Smooth muscle cell (in vitro differentiated cells): ENCODE data around the gene BZW1. TPM values are rescaled to one million over a fixed set of nuclear protein-coding genes. Genes with fewer than 3 reads are reported as not detected.

ENCODE experiments used
- DNase-seq: peaks from one replicate; lab custom pipeline; 2025; ENCODE audit not compliant: unreplicated experiment; lab: John Stamatoyannopoulos, UW
- H2AFZ ChIP-seq: fragments of 200-600 bp; sonication (generic); 2 replicates; pipeline ENCODE4 v1.6.0; 2016; ENCODE audit warnings: antibody characterized with exemption, low read depth, mild to moderate bottlenecking
- H3F3A ChIP-seq: fragments of 200-600 bp; sonication (generic); 2 replicates; pipeline ENCODE4 v1.6.0; 2017; ENCODE audit warnings: antibody characterized with exemption, low read depth
- H3K27ac ChIP-seq: fragments of 200-600 bp; sonication (generic); 2 replicates; pipeline ENCODE4 v1.5.1; 2016; ENCODE audit warnings: low read depth, mild to moderate bottlenecking
- H3K27me3 ChIP-seq: fragments of 200-600 bp; sonication (generic); 2 replicates; pipeline ENCODE4 v1.6.1; 2016; ENCODE audit warnings: low read depth, mild to moderate bottlenecking
- H3K36me3 ChIP-seq: fragments of 200-600 bp; sonication (generic); 2 replicates; pipeline ENCODE4 v1.5.1; 2016; ENCODE audit warnings: low read depth
- H3K4me1 ChIP-seq: fragments of 200-600 bp; sonication (generic); 2 replicates; pipeline ENCODE4 v1.5.1; 2016; ENCODE audit warnings: low read depth
- H3K4me2 ChIP-seq: fragments of 200-600 bp; sonication (generic); 2 replicates; pipeline ENCODE4 v1.6.0; 2016; ENCODE audit warnings: mild to moderate bottlenecking
- H3K4me3 ChIP-seq: fragments of 200-600 bp; sonication (generic); 2 replicates; pipeline ENCODE4 v1.5.1; 2016; ENCODE audit warnings: mild to moderate bottlenecking
- H3K79me2 ChIP-seq: fragments of 200-600 bp; sonication (generic); 2 replicates; pipeline ENCODE4 v1.6.0; 2016; ENCODE audit warnings: low read depth, mild to moderate bottlenecking
- H3K9ac ChIP-seq: fragments of 200-600 bp; sonication (generic); 2 replicates; pipeline ENCODE4 v1.6.0; 2016; ENCODE audit warnings: low read depth
- H3K9me3 ChIP-seq: fragments of 200-600 bp; sonication (generic); replicated peaks from 2 replicates; pipeline ENCODE4 v1.5.1; 2016; ENCODE audit warnings: low read depth
- H4K20me1 ChIP-seq: fragments of 200-600 bp; sonication (generic); 2 replicates; pipeline ENCODE4 v1.6.0; 2016; ENCODE audit warnings: low read depth
- WGBS: methylation state at CpG from one replicate; pipeline ENCODE4 v1.1.7; 2016; ENCODE audit warnings: low lambda C conversion rate; 5-methylcytosine and 5-hydroxymethylcytosine counted together
- polyA plus RNA-seq: library from polyadenylated mRNA; unstranded; fragments of >200 nt; fragmentation: Nextera tagmentation; extraction: Ambion mirVana; gene quantifications from 2 replicates; pipeline ENCODE4 v1.2.1, GENCODE V29; 2016
- total RNA-seq: library from RNA; depleted of rRNA; stranded (reverse); fragments of >200 nt; gene quantifications from 2 replicates; pipeline ENCODE4 v1.2.3, GENCODE V29; 2014
- TF ChIP-seq, protein P1 (sequence below): fragments of 200-600 bp; sonication (generic); IDR thresholded peaks from 2 replicates; pipeline ENCODE4 v1.5.1; 2017; ENCODE audit warnings: borderline replicate concordance, mild to moderate bottlenecking, antibody characterized with exemption; ENCODE audit not compliant: insufficient read depth, poor library complexity, severe bottlenecking

Gene BZW1
- total and polyA plus RNA-seq, 2 experiments from 2014 or later, result 212 to 364 TPM

DNA sequence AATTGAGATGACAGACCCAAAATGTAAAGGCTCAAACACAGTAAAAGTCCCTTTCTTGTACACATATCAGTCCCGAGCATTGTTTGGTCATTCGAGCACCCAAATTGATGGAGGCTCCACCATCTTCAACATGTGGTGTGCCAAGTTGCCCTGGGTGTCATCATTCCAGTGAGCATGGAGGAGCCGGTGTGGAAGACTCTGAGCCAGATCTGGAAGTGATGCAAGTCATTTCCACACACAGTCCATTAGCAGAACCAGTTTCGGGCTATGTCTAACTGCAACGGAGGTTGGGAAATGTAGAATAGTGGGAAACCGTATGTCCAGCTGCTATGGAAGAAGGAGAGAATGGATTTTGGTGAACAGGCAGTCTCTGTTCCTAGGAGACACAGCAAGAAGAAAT lies 40.9 kb upstream of the BZW1 start:
- Histone ChIP-seq H3K36me3 (no peaks in the 10 kb centered on the region), H3K27me3 (no peaks in the 10 kb centered on the region), H3K9ac (no peak overlapping the region), H3K79me2 (no peaks in the 10 kb centered on the region), H3K4me3 (no peak overlapping the region), H3K27ac (no peak overlapping the region), H3K9me3 (no peaks in the 10 kb centered on the region), H2AFZ (no peak overlapping the region), H3K4me2 (no peak overlapping the region), H3K4me1 (peaks cover 5% of the 10 kb centered on the region), H4K20me1 (no peaks in the 10 kb centered on the region), H3F3A (no peaks in the 10 kb centered on the region)
- WGBS, result 89% methylated on average over 6 of the region's 6 CpGs
- TF ChIP-seq, protein P1, sequence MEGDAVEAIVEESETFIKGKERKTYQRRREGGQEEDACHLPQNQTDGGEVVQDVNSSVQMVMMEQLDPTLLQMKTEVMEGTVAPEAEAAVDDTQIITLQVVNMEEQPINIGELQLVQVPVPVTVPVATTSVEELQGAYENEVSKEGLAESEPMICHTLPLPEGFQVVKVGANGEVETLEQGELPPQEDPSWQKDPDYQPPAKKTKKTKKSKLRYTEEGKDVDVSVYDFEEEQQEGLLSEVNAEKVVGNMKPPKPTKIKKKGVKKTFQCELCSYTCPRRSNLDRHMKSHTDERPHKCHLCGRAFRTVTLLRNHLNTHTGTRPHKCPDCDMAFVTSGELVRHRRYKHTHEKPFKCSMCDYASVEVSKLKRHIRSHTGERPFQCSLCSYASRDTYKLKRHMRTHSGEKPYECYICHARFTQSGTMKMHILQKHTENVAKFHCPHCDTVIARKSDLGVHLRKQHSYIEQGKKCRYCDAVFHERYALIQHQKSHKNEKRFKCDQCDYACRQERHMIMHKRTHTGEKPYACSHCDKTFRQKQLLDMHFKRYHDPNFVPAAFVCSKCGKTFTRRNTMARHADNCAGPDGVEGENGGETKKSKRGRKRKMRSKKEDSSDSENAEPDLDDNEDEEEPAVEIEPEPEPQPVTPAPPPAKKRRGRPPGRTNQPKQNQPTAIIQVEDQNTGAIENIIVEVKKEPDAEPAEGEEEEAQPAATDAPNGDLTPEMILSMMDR, result no peak
- no peak for DNase-seq

DNA sequence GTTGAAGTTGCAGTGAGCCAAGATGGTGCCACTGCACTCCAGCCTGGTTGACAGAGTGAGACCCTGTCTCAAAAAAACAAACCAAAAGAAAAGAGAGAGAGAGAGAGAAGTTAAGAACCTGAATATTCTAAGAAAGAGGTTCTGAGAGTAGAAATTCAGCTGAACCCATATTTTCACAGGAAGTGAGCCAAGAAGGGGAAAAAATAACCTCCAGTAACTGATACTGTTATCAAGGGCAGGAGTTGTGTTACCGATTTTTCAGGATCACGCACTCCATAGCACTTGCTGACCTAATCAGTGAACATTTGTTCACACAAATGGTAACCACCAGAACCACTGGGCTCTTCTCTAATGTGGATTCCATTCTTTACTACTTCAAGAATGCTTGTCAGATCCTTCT lies 39.1 kb upstream of the BZW1 start:
- no peaks in the 10 kb centered on the region for H3F3A ChIP-seq
- H3K79me2 ChIP-seq, result no peaks in the 10 kb centered on the region
- H3K4me1 ChIP-seq, result no peaks in the 10 kb centered on the region
- H3K36me3 ChIP-seq, result no peaks in the 10 kb centered on the region
- H2AFZ ChIP-seq, result no peak overlapping the region
- DNase-seq, result no peak
- no peaks in the 10 kb centered on the region for H4K20me1 ChIP-seq
- no peak overlapping the region for H3K9ac ChIP-seq
- no peaks in the 10 kb centered on the region for H3K9me3 ChIP-seq
- H3K4me2 ChIP-seq, result no peak overlapping the region
- H3K27me3 ChIP-seq, result no peaks in the 10 kb centered on the region
- H3K4me3 ChIP-seq, result no peak overlapping the region
- H3K27ac ChIP-seq, result no peak overlapping the region
- TF ChIP-seq, protein P1, result no peak
- WGBS, result 96% methylated on average over 2 of the region's 2 CpGs

DNA sequence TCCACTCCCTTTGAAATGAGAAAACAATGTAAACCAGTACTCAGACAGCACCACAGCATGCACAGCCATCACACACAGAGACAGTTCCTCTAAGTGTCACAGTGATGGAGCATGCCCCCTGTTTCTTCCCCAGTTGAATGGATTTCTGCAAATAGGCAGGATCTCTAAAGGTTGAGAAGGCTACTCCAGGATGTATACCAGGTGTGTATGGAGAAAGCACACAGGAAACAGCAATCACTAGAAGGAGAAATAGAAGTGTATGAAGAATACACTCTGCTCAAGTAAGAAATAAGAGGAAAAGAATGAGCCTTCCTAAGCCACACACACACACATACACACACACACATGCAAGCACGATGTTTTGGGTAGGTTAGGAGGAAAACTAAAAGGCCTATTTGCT lies 38.6 kb upstream of the BZW1 start:
- Histone ChIP-seq H3K27ac (no peak overlapping the region), H3K36me3 (no peaks in the 10 kb centered on the region), H3K4me3 (no peak overlapping the region), H3K79me2 (no peaks in the 10 kb centered on the region), H3K9me3 (no peaks in the 10 kb centered on the region), H2AFZ (no peak overlapping the region), H3K9ac (no peak overlapping the region), H3F3A (no peaks in the 10 kb centered on the region), H3K27me3 (no peaks in the 10 kb centered on the region), H4K20me1 (no peaks in the 10 kb centered on the region), H3K4me1 (no peaks in the 10 kb centered on the region), H3K4me2 (no peak overlapping the region)
- WGBS, result 92% methylated on average over 1 of the region's 1 CpG
- no peak for DNase-seq
- TF ChIP-seq, protein P1, result no peak

DNA sequence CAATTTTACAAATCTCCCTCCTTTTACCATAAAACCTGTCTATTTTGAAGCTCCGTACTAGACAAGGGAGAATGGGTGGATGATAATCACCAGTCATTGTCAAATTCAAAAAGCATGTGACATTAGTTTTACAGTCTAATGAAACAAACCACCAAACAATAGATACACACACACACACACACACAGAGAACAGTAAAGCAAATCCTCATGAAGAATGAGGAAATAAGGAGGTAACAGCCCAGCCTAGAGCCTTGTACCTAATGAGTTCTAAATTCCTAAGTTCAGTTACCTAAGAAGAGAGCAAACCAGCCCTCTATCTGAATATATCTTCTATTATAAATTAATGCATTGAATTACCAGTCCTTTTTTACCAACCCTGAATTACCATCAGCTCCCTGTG lies 36.8 kb upstream of the BZW1 start:
- no peaks in the 10 kb centered on the region for H3K27me3 ChIP-seq
- no peaks in the 10 kb centered on the region for H3K9me3 ChIP-seq
- no peak overlapping the region for H2AFZ ChIP-seq
- no peaks in the 10 kb centered on the region for H3K36me3 ChIP-seq
- H3K79me2 ChIP-seq, result no peaks in the 10 kb centered on the region
- H3K4me2 ChIP-seq, result no peak overlapping the region
- no peak for DNase-seq
- no peak overlapping the region for H3K27ac ChIP-seq
- no peaks in the 10 kb centered on the region for H4K20me1 ChIP-seq
- H3K4me1 ChIP-seq, result no peaks in the 10 kb centered on the region
- WGBS, result 94% methylated on average over 1 of the region's 1 CpG
- no peak overlapping the region for H3K9ac ChIP-seq
- H3K4me3 ChIP-seq, result no peak overlapping the region
- TF ChIP-seq, protein P1, result no peak
- no peaks in the 10 kb centered on the region for H3F3A ChIP-seq
